ENCODE data around the gene STOX2. TPM values are rescaled to one million over a fixed set of nuclear protein-coding genes. Genes with fewer than 3 reads are reported as not detected.

The STOX2 gene
- total and polyA plus RNA-seq, 2 of the 8 experiments (the other 6 are each of a cell fraction or from before 2014, with no cell fraction given), result 5.5 to 20.0 TPM

GRCh38 chr4:183855323-183856190 is 49.5 kb upstream of the STOX2 start:
- H3K23me2 ChIP-seq (ENCODE audit: low read depth, low read length), result no peaks in the 10 kb centered on the region; the same call in 1 of the 2 replicates
- no peaks in the 10 kb centered on the region for H3K79me2 ChIP-seq (ENCODE audit: control insufficient read depth in 1 of 2, insufficient read depth in 2 of 2, low read length in 2 of 2)
- no peak overlapping the region for H3K4me2 ChIP-seq (ENCODE audit: insufficient read depth in 1 of 2, low read depth in 2 of 2, low read length in 2 of 2)
- peaks cover 0 to 4% (median under 1%) of the 10 kb centered on the region in 4 experiments; a peak in 1 of 7 replicates for H3K4me1 ChIP-seq (replicated peaks in 1 of 4; ENCODE audit: control insufficient read depth in 3 of 4, insufficient read depth in 4 of 4, low read length in 3 of 4)
- no peaks in the 10 kb centered on the region for H4K20me1 ChIP-seq (replicated peaks in 1 of 2; ENCODE audit: control insufficient read depth in 1 of 2, insufficient read depth in 2 of 2, low read length in 2 of 2)
- no peak for TF ChIP-seq CREB1 (IDR thresholded peaks at IDR 0.05)
- TF ChIP-seq CEBPB (IDR thresholded peaks at IDR 0.05; ENCODE audit: low read depth, low read length), result no peak
- TF ChIP-seq SIRT6 (IDR thresholded peaks at IDR 0.05; ENCODE audit: low read length), result no peak
- no peak for TF ChIP-seq TCF12 (IDR thresholded peaks at IDR 0.05; ENCODE audit: low read depth, low read length)
- TF ChIP-seq RFX5 (IDR thresholded peaks at IDR 0.05; ENCODE audit: borderline replicate concordance, low read depth, low read length), result no peak
- TF ChIP-seq FOSL1 (IDR thresholded peaks at IDR 0.05; ENCODE audit: insufficient read depth, low read depth, low read length), result no peak
- no peak for TF ChIP-seq KDM5A (IDR thresholded peaks at IDR 0.05; ENCODE audit: low read length)
- TF ChIP-seq TBP (IDR thresholded peaks at IDR 0.05; ENCODE audit: low read depth, low read length), result no peak
- TF ChIP-seq SAP30 (IDR thresholded peaks at IDR 0.05; ENCODE audit: insufficient read depth, insufficient replicate concordance, low read length), result no peak
- H3K36me3 ChIP-seq (ENCODE audit: control insufficient read depth in 2 of 4, insufficient read depth in 4 of 4, low read length in 3 of 4), result no peaks in the 10 kb centered on the region
- H3K23ac ChIP-seq (ENCODE audit: insufficient read length), result no peak overlapping the region
- no peak overlapping the region for H2BK20ac ChIP-seq (ENCODE audit: low read length)
- WGBS, 2 experiments (ENCODE audit: extremely low coverage in 1 of 2, insufficient coverage in 1 of 2, insufficient read length in 1 of 2, insufficient replicate concordance in 2 of 2, low coverage in 1 of 2, low lambda C conversion rate in 2 of 2, missing lambda C conversion rate in 1 of 2), result 90% methylated on average over 14 of the region's 14 CpGs; no CpG with 5 or more reads in 1 of the 2 experiments
- FAIRE-seq (no peak), DNase-seq (ENCODE audit: low read depth in 1 of 2, low spot score in 2 of 2) (no peak)
- POLR2A ChIA-PET (ENCODE audit: partially characterized antibody), result no interaction called here
- H3K27ac ChIP-seq (ENCODE audit: low read depth, low read length), result no peak overlapping the region
- H3K14ac ChIP-seq (ENCODE audit: insufficient read length), result no peak overlapping the region
- H2BK12ac ChIP-seq (ENCODE audit: low read depth, low read length), result no peak overlapping the region
- no peak overlapping the region for H4K5ac ChIP-seq (ENCODE audit: insufficient read length, low read depth, low read length)
- H2AFZ ChIP-seq (ENCODE audit: low read length), result no peak overlapping the region
- H4K91ac ChIP-seq (replicated peaks; ENCODE audit: insufficient read length, low read length), result no peak overlapping the region
- no peak overlapping the region for H3K9ac ChIP-seq (replicated peaks in 1 of 4; ENCODE audit: extremely low read depth in 1 of 4, low read depth in 3 of 4, low read length in 3 of 4)
- H2BK120ac ChIP-seq (replicated peaks; ENCODE audit: low read depth, low read length), result no peak overlapping the region
- CTCF ChIA-PET (ENCODE audit: partially characterized antibody), result interaction anchor here (0.6 to 2.9 kb wide), 5 partner anchors 12 to 245 kb away, joined by 3 to 9 read pairs (median 3); no protein-coding TSS in a partner anchor
- no peaks in the 10 kb centered on the region for H3K79me1 ChIP-seq (ENCODE audit: low read depth, low read length)
- no peaks in the 10 kb centered on the region for H3K9me3 ChIP-seq (ENCODE audit: insufficient read depth in 2 of 2, low read depth in 1 of 2, low read length in 1 of 2)
- no peak overlapping the region for H3K4me3 ChIP-seq (ENCODE audit: extremely low read depth in 1 of 4, insufficient read depth in 2 of 4, low read depth in 3 of 4, low read length in 4 of 4)
- H2AK5ac ChIP-seq (ENCODE audit: low read depth, low read length), result no peak overlapping the region
- no peak overlapping the region for H2BK15ac ChIP-seq (ENCODE audit: low read length)
- H3K4ac ChIP-seq (replicated peaks; ENCODE audit: insufficient read length, low read depth, low read length), result no peak overlapping the region
- H2BK5ac ChIP-seq (ENCODE audit: low read depth, low read length), result no peak overlapping the region
- no peak overlapping the region for H3K18ac ChIP-seq (ENCODE audit: extremely low read depth, low read length)
- no peak overlapping the region for H3K56ac ChIP-seq (replicated peaks; ENCODE audit: insufficient read length, low read depth, low read length)
- no peak overlapping the region for H4K8ac ChIP-seq (ENCODE audit: extremely low read depth, insufficient read depth, low read length)
- H3K27me3 ChIP-seq (replicated peaks in 1 of 4; ENCODE audit: control insufficient read depth in 3 of 4, extremely low read depth in 1 of 4, insufficient read depth in 3 of 4, low read length in 3 of 4), result peaks cover 0 to 1% (median 0%) of the 10 kb centered on the region in 4 experiments; a peak in 2 of 7 replicates
